SK-N-SH (cell line): Measurements from ENCODE around the gene NAALADL2. TPM values are rescaled to one million over a fixed set of nuclear protein-coding genes. Genes with fewer than 3 reads are reported as not detected.

ENCODE experiments used
- CTCF ChIA-PET: fragments of 300-600, 350-600 bp; formaldehyde crosslinking; extraction: SDS; loops from one replicate; lab custom pipeline; 2021; lab: Yijun Ruan, JAX
- POLR2A ChIA-PET: fragments of 350-600 bp; sonication (Branson Sonifier 250); formaldehyde crosslinking; extraction: SDS; loops from one replicate; lab custom pipeline; 2020; ENCODE audit warnings: antibody characterized with exemption, inconsistent platforms; lab: Yijun Ruan, JAX
- DNase-seq: peaks from one replicate; pipeline ENCODE4 v3.0.0; 2012
- H2AFZ ChIP-seq: fragments of 200-600 bp; sonication (generic); 2 replicates; pipeline ENCODE4 v1.8.1; 2016; ENCODE audit warnings: antibody characterized with exemption, mild to moderate bottlenecking, low read depth
- H3F3A ChIP-seq: fragments of 200-600 bp; sonication (generic); replicated peaks from 2 replicates; pipeline ENCODE3; 2016; ENCODE audit warnings: antibody characterized with exemption, mild to moderate bottlenecking; ENCODE audit not compliant: insufficient read depth
- H3K27ac ChIP-seq, 2 experiments: fragments of 200-500 bp in 1 of 2; fragments of 200-600 bp in 1 of 2; sonication (Bioruptor generic) in 1 of 2; sonication (generic), shearing (Covaris generic) in 1 of 2; 2 replicates each; pipeline versions ENCODE4 v1.5.1 to v1.6.1; 2014 to 2016; ENCODE audit warnings: low read depth in 2 of 2, inconsistent platforms in 1 of 2, low read length in 1 of 2, mild to moderate bottlenecking in 1 of 2, mixed read lengths in 1 of 2
- H3K27me3 ChIP-seq: fragments of 200-600 bp; sonication (generic), shearing (Covaris generic); 2 replicates; pipeline ENCODE4 v1.6.1; 2016; ENCODE audit warnings: mixed run types; ENCODE audit not compliant: insufficient read depth
- H3K36me3 ChIP-seq, 2 experiments: fragments of 200-500 bp in 1 of 2; fragments of 200-600 bp in 1 of 2; sonication (Bioruptor generic) in 1 of 2; sonication (generic) in 1 of 2; replicated peaks in 1 of 2; 2 replicates each; pipeline versions ENCODE3 to v1.5.1; 2014 to 2016; ENCODE audit warnings: low read length in 1 of 2, mild to moderate bottlenecking in 1 of 2; ENCODE audit not compliant: insufficient read depth in 2 of 2, control insufficient read depth in 1 of 2
- H3K4me1 ChIP-seq, 2 experiments: fragments of 200-500 bp in 1 of 2; fragments of 200-600 bp in 1 of 2; sonication (Bioruptor generic) in 1 of 2; sonication (generic), shearing (Covaris generic) in 1 of 2; 2 replicates each; pipeline versions ENCODE4 v1.5.1 to v1.6.1; 2014 to 2016; ENCODE audit warnings: low read depth in 1 of 2, low read length in 1 of 2, mixed run types in 1 of 2; ENCODE audit not compliant: insufficient read depth in 2 of 2, control insufficient read depth in 1 of 2
- H3K4me2 ChIP-seq: fragments of 200-600 bp; sonication (generic), shearing (Covaris generic); 2 replicates; pipeline ENCODE4 v1.6.1; 2017; ENCODE audit warnings: mixed run types
- H3K4me3 ChIP-seq, 2 experiments: fragments of 200-500 bp in 1 of 2; fragments of 200-600 bp in 1 of 2; sonication (Bioruptor generic) in 1 of 2; sonication (generic), shearing (Covaris generic) in 1 of 2; 2 replicates each; pipeline versions ENCODE4 v1.5.1 to v1.8.1; 2014 to 2016; ENCODE audit warnings: low read depth in 2 of 2, inconsistent platforms in 1 of 2, low read length in 1 of 2, mild to moderate bottlenecking in 1 of 2, mixed read lengths in 1 of 2, moderate library complexity in 1 of 2
- H3K79me2 ChIP-seq: fragments of 200-600 bp; sonication (generic); 2 replicates; pipeline ENCODE4 v1.8.1; 2017; ENCODE audit warnings: mild to moderate bottlenecking; ENCODE audit not compliant: insufficient read depth
- H3K9ac ChIP-seq: fragments of 200-600 bp; sonication (generic); 2 replicates; pipeline ENCODE4 v1.6.1; 2017; ENCODE audit warnings: mixed run types
- H3K9me2 ChIP-seq: fragments of 200-600 bp; sonication (generic); 2 replicates; pipeline ENCODE4 v1.6.1; 2017; ENCODE audit warnings: mixed run types
- H3K9me3 ChIP-seq: fragments of 200-600 bp; sonication (generic); 2 replicates; pipeline ENCODE4 v1.6.1; 2017; ENCODE audit warnings: mixed run types, mild to moderate bottlenecking, moderate library complexity
- H4K20me1 ChIP-seq: fragments of 200-600 bp; sonication (generic); 2 replicates; pipeline ENCODE4 v1.6.1; 2017; ENCODE audit warnings: mild to moderate bottlenecking, mixed run types; ENCODE audit not compliant: insufficient read depth
- CHD2 ChIP-seq: fragments of 150-350 bp; IDR thresholded peaks from 2 replicates; pipeline ENCODE4 v1.6.1; 2018; ENCODE audit warnings: low read length; ENCODE audit not compliant: partially characterized antibody
- EZH2phosphoT487 ChIP-seq: fragments of 200-600 bp; sonication (generic); IDR thresholded peaks from 2 replicates; pipeline ENCODE4 v1.6.1; 2017; ENCODE audit warnings: low read depth, mixed run types, mild to moderate bottlenecking, antibody characterized with exemption, moderate library complexity, borderline replicate concordance
- IRF3 ChIP-seq: fragments of 150-350 bp; IDR thresholded peaks from 2 replicates; pipeline ENCODE4 v1.6.1; 2016; ENCODE audit warnings: mild to moderate bottlenecking, low read depth, low read length
- SMC3 ChIP-seq: IDR thresholded peaks from 2 replicates; pipeline ENCODE4 v1.6.1; 2012; ENCODE audit warnings: low read depth, low read length, improper control_type of control experiment
- TAF1 ChIP-seq: IDR thresholded peaks from 2 replicates; pipeline ENCODE4 v1.6.1; 2012; ENCODE audit warnings: low read depth, mild to moderate bottlenecking, low read length, moderate library complexity, borderline replicate concordance
- TEAD4 ChIP-seq: IDR thresholded peaks from 2 replicates; pipeline ENCODE4 v1.4.0; 2012; ENCODE audit warnings: mild to moderate bottlenecking, borderline replicate concordance; ENCODE audit not compliant: insufficient read depth
- USF2 ChIP-seq: fragments of 150-350 bp; IDR thresholded peaks from 2 replicates; pipeline ENCODE4 v1.6.1; 2017; ENCODE audit warnings: antibody characterized with exemption, low read length, low read depth, borderline replicate concordance
- WGBS: methylation state at CpG from one replicate; pipeline ENCODE4 v1.1.6; 2017; ENCODE audit warnings: low lambda C conversion rate; 5-methylcytosine and 5-hydroxymethylcytosine counted together
- polyA plus RNA-seq, 3 experiments: library from polyadenylated mRNA; depleted of rRNA; stranded (reverse); fragments of >200 nt; gene quantifications; 2 replicates each; pipeline ENCODE4 v1.2.3, GENCODE V29; 2012
- TF ChIP-seq, protein P1 (sequence below): fragments of 200-600 bp; sonication (generic); IDR thresholded peaks from 2 replicates; pipeline ENCODE4 v1.6.1; 2017; ENCODE audit warnings: antibody characterized with exemption, mild to moderate bottlenecking, moderate library complexity
- TF ChIP-seq, protein P2 (sequence below): IDR thresholded peaks from 2 replicates; pipeline ENCODE4; 2012
- TF ChIP-seq, protein P3 (sequence below): IDR thresholded peaks from 2 replicates; pipeline ENCODE4 v1.4.0; 2012; ENCODE audit warnings: low read depth

NAALADL2 gene
- polyA plus RNA-seq, 1 of the 3 experiments (the other 2 are of a cell fraction): 1.2 TPM

DNA sequence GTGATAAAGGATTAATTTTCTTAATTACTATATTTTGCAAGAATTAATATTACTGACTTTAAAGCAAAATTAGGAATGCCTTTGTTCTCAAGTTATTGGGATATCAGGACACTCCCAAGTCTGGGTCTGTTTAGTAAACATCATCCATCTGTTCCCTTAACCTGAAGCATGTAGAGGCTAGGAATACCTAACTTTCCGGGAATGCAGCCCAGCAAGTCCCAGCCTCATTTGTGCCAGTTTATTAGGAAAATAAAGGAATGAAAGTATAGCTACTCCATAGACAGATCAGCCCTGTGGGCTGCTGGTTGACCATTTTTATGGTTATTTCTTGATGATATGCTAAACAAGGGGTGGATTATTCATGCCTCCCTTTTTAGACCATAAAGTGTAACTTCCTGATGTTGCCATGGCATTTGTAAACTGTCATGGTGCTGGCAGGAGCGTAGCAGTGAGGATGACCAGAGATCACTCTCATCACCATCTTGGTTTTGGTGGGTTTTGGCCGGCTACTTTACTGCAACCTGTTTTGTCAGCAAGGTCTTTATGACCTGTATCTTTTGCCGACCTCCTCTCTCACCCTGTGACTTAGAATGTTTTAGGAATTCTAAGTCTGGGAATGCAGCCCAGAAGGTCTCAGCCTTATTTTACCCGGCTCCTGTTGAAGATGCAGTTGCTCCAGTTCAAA is 540.2 kb downstream of the NAALADL2 start:
- no peaks in the 10 kb centered on the region for H3K9me3 ChIP-seq
- no peak overlapping the region for H3K4me2 ChIP-seq
- H3K27me3 ChIP-seq: no peaks in the 10 kb centered on the region
- no peaks in the 10 kb centered on the region for H3K9me2 ChIP-seq
- 91% methylated on average over 5 of the region's 5 CpGs for WGBS
- H3K27ac ChIP-seq: no peak overlapping the region
- H2AFZ ChIP-seq: no peak overlapping the region
- ChIA-PET POLR2A (no interaction called here), CTCF (no interaction called here)
- H3K36me3 ChIP-seq: no peaks in the 10 kb centered on the region
- no peak overlapping the region for H3K9ac ChIP-seq
- H3F3A ChIP-seq: no peaks in the 10 kb centered on the region
- H3K4me3 ChIP-seq: no peak overlapping the region
- no peaks in the 10 kb centered on the region; a peak in 1 of 4 replicates for H3K4me1 ChIP-seq
- TF ChIP-seq USF2 (no peak), CHD2 (no peak), EZH2phosphoT487 (no peak), TAF1 (no peak), IRF3 (no peak), SMC3 (no peak), TEAD4 (no peak)
- TF ChIP-seq, protein P1, sequence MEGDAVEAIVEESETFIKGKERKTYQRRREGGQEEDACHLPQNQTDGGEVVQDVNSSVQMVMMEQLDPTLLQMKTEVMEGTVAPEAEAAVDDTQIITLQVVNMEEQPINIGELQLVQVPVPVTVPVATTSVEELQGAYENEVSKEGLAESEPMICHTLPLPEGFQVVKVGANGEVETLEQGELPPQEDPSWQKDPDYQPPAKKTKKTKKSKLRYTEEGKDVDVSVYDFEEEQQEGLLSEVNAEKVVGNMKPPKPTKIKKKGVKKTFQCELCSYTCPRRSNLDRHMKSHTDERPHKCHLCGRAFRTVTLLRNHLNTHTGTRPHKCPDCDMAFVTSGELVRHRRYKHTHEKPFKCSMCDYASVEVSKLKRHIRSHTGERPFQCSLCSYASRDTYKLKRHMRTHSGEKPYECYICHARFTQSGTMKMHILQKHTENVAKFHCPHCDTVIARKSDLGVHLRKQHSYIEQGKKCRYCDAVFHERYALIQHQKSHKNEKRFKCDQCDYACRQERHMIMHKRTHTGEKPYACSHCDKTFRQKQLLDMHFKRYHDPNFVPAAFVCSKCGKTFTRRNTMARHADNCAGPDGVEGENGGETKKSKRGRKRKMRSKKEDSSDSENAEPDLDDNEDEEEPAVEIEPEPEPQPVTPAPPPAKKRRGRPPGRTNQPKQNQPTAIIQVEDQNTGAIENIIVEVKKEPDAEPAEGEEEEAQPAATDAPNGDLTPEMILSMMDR: no peak
- TF ChIP-seq, protein P2, sequence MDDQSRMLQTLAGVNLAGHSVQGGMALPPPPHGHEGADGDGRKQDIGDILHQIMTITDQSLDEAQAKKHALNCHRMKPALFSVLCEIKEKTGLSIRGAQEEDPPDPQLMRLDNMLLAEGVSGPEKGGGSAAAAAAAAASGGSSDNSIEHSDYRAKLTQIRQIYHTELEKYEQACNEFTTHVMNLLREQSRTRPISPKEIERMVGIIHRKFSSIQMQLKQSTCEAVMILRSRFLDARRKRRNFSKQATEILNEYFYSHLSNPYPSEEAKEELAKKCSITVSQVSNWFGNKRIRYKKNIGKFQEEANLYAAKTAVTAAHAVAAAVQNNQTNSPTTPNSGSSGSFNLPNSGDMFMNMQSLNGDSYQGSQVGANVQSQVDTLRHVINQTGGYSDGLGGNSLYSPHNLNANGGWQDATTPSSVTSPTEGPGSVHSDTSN: no peak
- no peaks in the 10 kb centered on the region for H4K20me1 ChIP-seq
- DNase-seq: no peak
- H3K79me2 ChIP-seq: no peaks in the 10 kb centered on the region

DNA sequence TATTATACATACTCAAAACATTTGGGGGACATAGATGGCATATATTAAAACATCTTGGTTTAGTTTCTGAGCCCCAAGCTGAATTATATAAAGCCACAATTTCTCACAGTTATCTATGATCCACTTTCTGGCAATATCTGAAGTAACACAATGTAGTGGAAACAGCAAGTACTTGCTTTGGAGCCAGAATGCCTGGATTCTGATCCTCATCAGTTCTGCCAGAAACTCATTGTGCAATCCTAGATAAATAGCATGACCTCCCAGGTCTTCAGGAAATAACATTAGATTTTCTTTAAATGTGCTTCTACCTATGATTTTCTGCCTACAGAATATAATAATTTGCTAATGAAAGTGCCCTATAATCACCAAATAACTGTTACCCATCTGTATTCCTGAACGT is 544.9 kb downstream of the NAALADL2 start:
- Histone ChIP-seq H4K20me1 (no peaks in the 10 kb centered on the region), H3K27me3 (no peaks in the 10 kb centered on the region), H3K9me3 (no peaks in the 10 kb centered on the region), H3K9ac (no peak overlapping the region), H2AFZ (no peak overlapping the region), H3K4me3 (no peak overlapping the region), H3K9me2 (no peaks in the 10 kb centered on the region), H3F3A (no peaks in the 10 kb centered on the region), H3K79me2 (no peaks in the 10 kb centered on the region), H3K4me1 (no peaks in the 10 kb centered on the region; a peak in 1 of 4 replicates), H3K4me2 (no peak overlapping the region), H3K36me3 (no peaks in the 10 kb centered on the region), H3K27ac (no peak overlapping the region)
- ChIA-PET POLR2A (no interaction called here), CTCF (no interaction called here)
- DNase-seq: no peak
- 79% methylated on average over 1 of the region's 1 CpG for WGBS
- TF ChIP-seq, protein P3, sequence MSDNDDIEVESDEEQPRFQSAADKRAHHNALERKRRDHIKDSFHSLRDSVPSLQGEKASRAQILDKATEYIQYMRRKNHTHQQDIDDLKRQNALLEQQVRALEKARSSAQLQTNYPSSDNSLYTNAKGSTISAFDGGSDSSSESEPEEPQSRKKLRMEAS: no peak
